Measurements from ENCODE around the gene HYDIN.

- no peak for TF ChIP-seq POLR2AphosphoS5 (IDR thresholded peaks at IDR 0.05; ENCODE audit: low read depth, low read length)
- TF ChIP-seq REST (IDR thresholded peaks at IDR 0.05; ENCODE audit: insufficient read depth in 1 of 2, low read depth in 2 of 2, low read length in 2 of 2) = no peak
- TF ChIP-seq TAF1 (IDR thresholded peaks at IDR 0.05; ENCODE audit: borderline replicate concordance, insufficient read depth, low read length) = no peak
- TF ChIP-seq SIN3A (IDR thresholded peaks at IDR 0.05; ENCODE audit: borderline replicate concordance, insufficient read depth, low read length) = no peak
These were observed 12.1 kb upstream of the HYDIN start for GRCh38 chr16:71242601-71243000.
